ENCODE measurements around the gene PPP1R7. TPM values are rescaled to one million over a fixed set of nuclear protein-coding genes. Genes with fewer than 3 reads are reported as not detected.

PPP1R7 gene
- total RNA-seq, 1 experiment from 2014 or later: 45.4 TPM

DNA sequence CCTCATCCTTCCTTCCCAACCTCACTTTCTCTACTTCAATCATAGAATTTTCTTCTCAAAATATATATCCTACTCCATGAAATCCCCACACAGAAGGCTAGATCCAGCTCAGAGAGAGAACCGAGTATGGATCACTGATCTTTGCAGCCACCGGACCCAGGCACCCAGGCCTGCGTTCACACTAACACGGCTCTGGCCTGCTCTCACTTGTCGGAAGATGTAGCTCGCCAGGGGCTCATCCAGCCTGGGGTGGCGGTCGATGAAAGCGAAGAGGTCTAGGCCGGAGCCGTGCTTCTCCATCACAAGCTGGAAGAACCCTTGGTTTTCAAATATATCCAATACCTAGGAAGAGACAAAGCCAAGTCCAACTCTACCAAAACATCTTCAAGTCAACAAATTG, 35.4 kb upstream of the PPP1R7 start (continued):
- TF ChIP-seq, protein P1, sequence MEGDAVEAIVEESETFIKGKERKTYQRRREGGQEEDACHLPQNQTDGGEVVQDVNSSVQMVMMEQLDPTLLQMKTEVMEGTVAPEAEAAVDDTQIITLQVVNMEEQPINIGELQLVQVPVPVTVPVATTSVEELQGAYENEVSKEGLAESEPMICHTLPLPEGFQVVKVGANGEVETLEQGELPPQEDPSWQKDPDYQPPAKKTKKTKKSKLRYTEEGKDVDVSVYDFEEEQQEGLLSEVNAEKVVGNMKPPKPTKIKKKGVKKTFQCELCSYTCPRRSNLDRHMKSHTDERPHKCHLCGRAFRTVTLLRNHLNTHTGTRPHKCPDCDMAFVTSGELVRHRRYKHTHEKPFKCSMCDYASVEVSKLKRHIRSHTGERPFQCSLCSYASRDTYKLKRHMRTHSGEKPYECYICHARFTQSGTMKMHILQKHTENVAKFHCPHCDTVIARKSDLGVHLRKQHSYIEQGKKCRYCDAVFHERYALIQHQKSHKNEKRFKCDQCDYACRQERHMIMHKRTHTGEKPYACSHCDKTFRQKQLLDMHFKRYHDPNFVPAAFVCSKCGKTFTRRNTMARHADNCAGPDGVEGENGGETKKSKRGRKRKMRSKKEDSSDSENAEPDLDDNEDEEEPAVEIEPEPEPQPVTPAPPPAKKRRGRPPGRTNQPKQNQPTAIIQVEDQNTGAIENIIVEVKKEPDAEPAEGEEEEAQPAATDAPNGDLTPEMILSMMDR (IDR thresholded peaks at IDR 0.05 in 2 of 3, conservative IDR thresholded peaks at IDR 0.05 in 1 of 3; ENCODE audit: borderline replicate concordance in 1 of 3, insufficient read depth in 1 of 3, low read depth in 2 of 3, low read length in 2 of 3): no peak
- TF ChIP-seq RAD21 (IDR thresholded peaks at IDR 0.05; ENCODE audit: low read depth): no peak

DNA sequence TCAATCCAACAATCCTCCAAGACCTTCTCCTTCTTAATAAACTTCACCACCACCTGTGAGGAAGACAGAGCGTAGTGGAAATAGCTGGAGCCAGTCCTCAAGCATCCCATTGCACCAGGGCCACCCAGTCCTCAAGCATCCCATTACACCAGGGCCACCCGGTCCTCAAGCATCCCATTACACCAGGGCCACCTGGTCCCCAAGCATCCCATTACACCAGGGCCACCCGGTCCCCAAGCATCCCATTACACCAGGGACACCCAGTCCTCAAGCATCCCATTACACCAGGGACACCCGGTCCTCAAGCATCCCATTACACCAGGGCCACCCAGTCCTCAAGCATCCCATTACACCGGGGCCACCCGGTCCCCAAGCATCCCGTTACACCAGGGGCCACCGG, 34.9 kb upstream of the PPP1R7 start:
- intact Hi-C loops (cut with micrococcal nuclease): no loop called here
- H3K79me2 ChIP-seq (ENCODE audit: insufficient read depth, low read length): no peaks in the 10 kb centered on the region
- no peaks in the 10 kb centered on the region for H4K20me1 ChIP-seq (ENCODE audit: insufficient read depth)
- POLR2A ChIA-PET: no interaction called here
- no peak for DNase-seq (ENCODE audit: low read depth, low spot score)
- no peak overlapping the region for H2AFZ ChIP-seq (ENCODE audit: low read depth, low read length, poor library complexity, severe bottlenecking)
- ATAC-seq: no peak
- no peak overlapping the region for H3K4me2 ChIP-seq (ENCODE audit: low read length)
- CTCF ChIA-PET: no interaction called here
- H3K27ac ChIP-seq (ENCODE audit: low read depth, low read length): no peak overlapping the region
- H3K9me3 ChIP-seq (ENCODE audit: control insufficient read depth in 1 of 2, insufficient read depth in 1 of 2, low read depth in 1 of 2, low read length in 2 of 2): no peaks in the 10 kb centered on the region
- no peak overlapping the region for H3K4me3 ChIP-seq (replicated peaks in 1 of 2; ENCODE audit: low read depth in 1 of 2, low read length in 2 of 2)
- H3K9me2 ChIP-seq (ENCODE audit: insufficient read depth): no peaks in the 10 kb centered on the region
- BruUV-seq (replicated peaks): no TSS peak
- TF ChIP-seq CEBPB (IDR thresholded peaks at IDR 0.05; ENCODE audit: low read depth): no peak
- no peak for TF ChIP-seq EZH2 (IDR thresholded peaks at IDR 0.05)
- TF ChIP-seq ELF1 (IDR thresholded peaks at IDR 0.05; ENCODE audit: borderline replicate concordance, low read depth): no peak
- no peak for TF ChIP-seq YY1 (IDR thresholded peaks at IDR 0.05; ENCODE audit: extremely low read depth, insufficient replicate concordance, low read depth, low read length)
- no peak for TF ChIP-seq SP1 (IDR thresholded peaks at IDR 0.05; ENCODE audit: low read depth)
- TF ChIP-seq POLR2AphosphoS5 (IDR thresholded peaks at IDR 0.05; ENCODE audit: low read depth, low read length): no peak
- no peak for TF ChIP-seq SRF (IDR thresholded peaks at IDR 0.05; ENCODE audit: low read depth)
- no peak for TF ChIP-seq TCF7L2 (IDR thresholded peaks at IDR 0.05; ENCODE audit: borderline replicate concordance, extremely low read depth, insufficient read depth, insufficient read length)
- TF ChIP-seq MAX (IDR thresholded peaks at IDR 0.05): no peak
- TF ChIP-seq EGR1 (IDR thresholded peaks at IDR 0.05; ENCODE audit: low read depth): no peak
- no peak for TF ChIP-seq REST (IDR thresholded peaks at IDR 0.05; ENCODE audit: low read depth)
- TF ChIP-seq EZH2phosphoT487 (IDR thresholded peaks at IDR 0.05; ENCODE audit: borderline replicate concordance): no peak
- TF ChIP-seq POLR2A (IDR thresholded peaks at IDR 0.05; ENCODE audit: borderline replicate concordance, extremely low read depth, insufficient read depth, insufficient read length): no peak
- TF ChIP-seq CBX3 (IDR thresholded peaks at IDR 0.05; ENCODE audit: low read depth): no peak
- no peak overlapping the region for H3K9ac ChIP-seq (ENCODE audit: low read length)
- H3K36me3 ChIP-seq (ENCODE audit: control insufficient read depth in 1 of 2, insufficient read depth in 2 of 2, low read length in 2 of 2): no peaks in the 10 kb centered on the region
- H3K27me3 ChIP-seq (ENCODE audit: insufficient read depth, low read length): no peaks in the 10 kb centered on the region
- RAD21 ChIA-PET (ENCODE audit: low non-redundant PET in 1 of 2, low total read pairs in 2 of 2, uncharacterized antibody in 2 of 2, unreplicated experiment in 2 of 2): no interaction called here
- no peaks in the 10 kb centered on the region for H3K4me1 ChIP-seq (ENCODE audit: control insufficient read depth in 1 of 2, insufficient read depth in 2 of 2, low read length in 2 of 2)

Data from HCT116 (cell line).